PFSK-1 (cell line): ENCODE results near the gene FAM107A.

Source experiments
- POLR2AphosphoS5 ChIP-seq: IDR thresholded peaks from 2 replicates; pipeline ENCODE4 v1.6.1; 2012; ENCODE audit warnings: low read depth, mild to moderate bottlenecking, control low read depth, low read length, moderate library complexity
- REST ChIP-seq, 2 experiments: IDR thresholded peaks; 2 replicates each; pipeline versions ENCODE4 v1.6.1 to v1.8.0; 2011 to 2012; ENCODE audit warnings: low read depth in 2 of 2, low read length in 2 of 2, control low read depth in 1 of 2, inconsistent platforms in 1 of 2, mild to moderate bottlenecking in 1 of 2, moderate library complexity in 1 of 2; ENCODE audit not compliant: insufficient read depth in 1 of 2

- TF ChIP-seq REST (IDR thresholded peaks at IDR 0.05; ENCODE audit: insufficient read depth in 1 of 2, low read depth in 2 of 2, low read length in 2 of 2) (0 out of 4 replicates have a peak, but pooled peaks of 1 of the 2 experiments have one; percentile 27), POLR2AphosphoS5 (no peak)
These were observed 8.0 kb upstream of the FAM107A start for GRCh38 chr3:58585005-58585786.
